Kasumi-1 (cell line): ENCODE measurements around the gene PAGR1.
"Not testable (repeated sequence)": the region's sequence is repeated elsewhere in the genome, so short reads cannot be mapped to it uniquely, and the experiment has no call there.

ENCODE experiments used
- DNase-seq, 2 experiments: peaks; one replicate each; lab custom pipeline; 2025; lab: John Stamatoyannopoulos, UW

Gene PAGR1

DNA sequence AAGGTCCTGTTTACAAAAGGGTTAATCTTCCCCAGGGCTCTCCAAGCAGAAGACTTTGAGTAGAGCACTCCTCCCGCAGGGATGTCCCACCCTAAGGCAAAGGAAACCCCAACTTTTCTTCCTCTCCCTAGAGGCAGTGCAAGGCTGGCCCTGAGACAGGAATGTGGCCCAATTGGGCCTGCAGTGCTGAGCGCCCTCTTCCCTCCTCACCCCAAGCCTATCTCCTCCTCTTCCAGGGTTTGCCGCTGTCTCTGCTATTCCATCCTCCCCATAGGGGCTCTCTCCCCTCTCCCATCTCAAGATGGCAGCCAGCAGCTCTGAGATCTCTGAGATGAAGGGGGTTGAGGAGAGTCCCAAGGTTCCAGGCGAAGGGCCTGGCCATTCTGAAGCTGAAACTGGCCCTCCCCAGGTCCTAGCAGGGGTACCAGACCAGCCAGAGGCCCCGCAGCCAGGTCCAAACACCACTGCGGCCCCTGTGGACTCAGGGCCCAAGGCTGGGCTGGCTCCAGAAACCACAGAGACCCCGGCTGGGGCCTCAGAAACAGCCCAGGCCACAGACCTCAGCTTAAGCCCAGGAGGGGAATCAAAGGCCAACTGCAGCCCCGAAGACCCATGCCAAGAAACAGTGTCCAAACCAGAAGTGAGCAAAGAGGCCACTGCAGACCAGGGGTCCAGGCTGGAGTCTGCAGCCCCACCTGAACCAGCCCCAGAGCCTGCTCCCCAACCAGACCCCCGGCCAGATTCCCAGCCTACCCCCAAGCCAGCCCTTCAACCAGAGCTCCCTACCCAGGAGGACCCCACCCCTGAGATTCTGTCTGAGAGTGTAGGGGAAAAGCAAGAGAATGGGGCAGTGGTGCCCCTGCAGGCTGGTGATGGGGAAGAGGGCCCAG lies 3.0 kb upstream of the PAGR1 start:
- no peak for DNase-seq

DNA sequence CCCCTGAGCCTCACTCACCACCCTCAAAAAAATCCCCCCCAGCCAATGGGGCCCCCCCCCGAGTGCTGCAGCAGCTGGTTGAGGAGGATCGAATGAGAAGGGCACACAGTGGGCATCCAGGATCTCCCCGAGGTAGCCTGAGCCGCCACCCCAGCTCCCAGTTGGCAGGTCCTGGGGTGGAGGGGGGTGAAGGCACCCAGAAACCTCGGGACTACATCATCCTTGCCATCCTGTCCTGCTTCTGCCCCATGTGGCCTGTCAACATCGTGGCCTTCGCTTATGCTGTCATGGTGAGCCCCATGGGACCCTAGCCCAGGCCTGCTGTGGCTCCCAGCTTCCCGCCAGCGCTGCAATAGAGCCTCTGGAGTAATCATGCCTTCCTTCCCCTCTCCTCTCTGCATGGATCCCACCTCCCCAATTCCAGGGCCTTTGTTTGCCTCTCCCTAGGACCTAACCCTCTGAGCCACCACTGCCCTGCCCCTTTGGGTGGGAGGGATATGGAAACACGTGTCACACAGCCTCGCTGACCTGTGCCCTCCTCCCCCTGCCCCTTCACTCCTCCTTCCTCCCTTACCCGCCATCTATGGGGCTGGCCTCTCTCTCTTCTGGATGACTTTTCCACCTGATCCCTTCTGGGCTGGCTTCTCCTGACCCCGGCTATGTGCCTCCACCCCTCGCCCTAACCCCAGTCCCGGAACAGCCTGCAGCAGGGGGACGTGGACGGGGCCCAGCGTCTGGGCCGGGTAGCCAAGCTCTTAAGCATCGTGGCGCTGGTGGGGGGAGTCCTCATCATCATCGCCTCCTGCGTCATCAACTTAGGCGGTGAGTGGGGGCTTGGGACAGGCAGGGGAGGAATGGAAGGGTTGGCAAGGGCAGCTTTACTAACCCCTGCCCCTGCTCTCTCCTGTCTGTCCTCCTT lies 2.0 kb upstream of the PAGR1 start:
- no peak for DNase-seq

DNA sequence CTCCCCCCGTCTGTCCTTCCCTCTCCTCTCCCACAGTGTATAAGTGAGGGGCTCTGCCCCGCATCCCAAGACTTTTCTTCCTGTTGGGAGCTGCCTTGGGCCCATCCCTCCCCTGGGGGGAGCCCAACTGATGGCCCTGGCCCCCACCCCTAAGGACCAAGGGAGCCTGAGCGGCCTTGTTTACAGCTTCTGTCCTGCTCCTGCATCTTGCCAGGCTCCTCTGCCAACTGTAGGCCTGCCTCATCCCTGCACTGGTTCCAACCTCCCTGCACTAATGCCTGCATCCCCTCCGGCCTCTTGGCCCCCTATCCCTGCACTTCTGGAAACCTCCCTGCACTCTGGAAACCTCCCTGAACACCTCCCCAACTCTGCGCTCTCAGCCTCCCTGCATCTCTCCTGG lies 1.4 kb upstream of the PAGR1 start:
- no peak for DNase-seq

DNA sequence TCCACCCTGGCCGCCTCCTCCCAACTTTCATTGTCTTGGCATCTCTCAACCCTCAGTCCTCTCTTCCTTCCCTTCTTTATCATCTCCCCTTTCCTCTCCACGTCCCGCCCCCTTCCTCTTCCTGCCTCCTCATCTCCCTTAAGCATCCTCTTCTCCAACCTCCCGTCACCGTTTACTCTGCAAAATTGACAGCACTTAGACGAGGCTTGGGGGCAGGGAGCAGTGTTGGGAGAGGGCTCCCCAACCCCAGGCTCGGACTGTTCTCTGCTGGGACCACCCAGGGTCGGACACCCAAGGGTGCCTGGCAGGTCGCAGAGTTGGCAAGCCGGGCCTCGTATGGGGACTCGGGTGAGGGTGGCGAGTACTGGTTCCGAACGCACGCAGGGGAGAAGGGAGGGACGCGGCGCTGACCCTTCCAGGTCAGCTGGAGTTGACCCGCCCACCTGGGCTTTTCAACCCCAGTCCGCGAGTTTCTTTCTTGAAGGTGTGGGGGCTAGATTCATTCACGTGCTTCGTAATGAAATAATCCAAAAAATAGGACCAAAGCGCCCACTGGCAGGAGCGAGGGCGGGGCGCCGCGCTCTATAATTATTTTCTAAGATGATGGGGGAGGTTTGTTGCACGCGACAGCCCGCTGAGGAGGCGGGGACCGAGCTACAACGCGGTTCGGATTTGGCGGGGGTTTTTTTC lies 775 bp upstream of the PAGR1 start:
- DNase-seq: no peak

DNA sequence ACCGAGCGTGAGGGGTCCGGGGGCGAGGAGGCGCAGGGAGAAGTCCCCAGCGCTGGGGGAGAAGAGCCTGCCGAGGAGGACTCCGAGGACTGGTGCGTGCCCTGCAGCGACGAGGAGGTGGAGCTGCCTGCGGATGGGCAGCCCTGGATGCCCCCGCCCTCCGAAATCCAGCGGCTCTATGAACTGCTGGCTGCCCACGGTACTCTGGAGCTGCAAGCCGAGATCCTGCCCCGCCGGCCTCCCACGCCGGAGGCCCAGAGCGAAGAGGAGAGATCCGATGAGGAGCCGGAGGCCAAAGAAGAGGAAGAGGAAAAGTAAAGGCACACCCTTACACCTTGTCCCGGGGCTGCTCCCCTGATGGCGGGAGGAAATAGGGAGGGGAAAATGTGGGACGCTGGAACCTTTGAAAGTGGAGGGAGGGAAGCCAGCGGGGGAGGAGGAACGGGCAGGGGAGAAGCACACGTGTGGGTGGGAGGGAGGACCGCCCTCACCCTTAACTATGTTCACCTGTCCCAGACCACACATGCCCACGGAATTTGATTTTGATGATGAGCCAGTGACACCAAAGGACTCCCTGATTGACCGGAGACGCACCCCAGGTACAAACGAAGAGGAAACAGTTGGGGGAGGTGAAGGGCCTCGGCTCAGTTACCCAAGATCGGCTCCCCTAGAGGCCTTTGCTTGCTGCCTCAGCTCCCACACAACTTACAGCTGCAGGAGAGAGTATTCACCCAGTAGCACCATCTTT lies 916 bp downstream of the PAGR1 start:
- DNase-seq: peak in 1 of 2 experiments; percentile 34

DNA sequence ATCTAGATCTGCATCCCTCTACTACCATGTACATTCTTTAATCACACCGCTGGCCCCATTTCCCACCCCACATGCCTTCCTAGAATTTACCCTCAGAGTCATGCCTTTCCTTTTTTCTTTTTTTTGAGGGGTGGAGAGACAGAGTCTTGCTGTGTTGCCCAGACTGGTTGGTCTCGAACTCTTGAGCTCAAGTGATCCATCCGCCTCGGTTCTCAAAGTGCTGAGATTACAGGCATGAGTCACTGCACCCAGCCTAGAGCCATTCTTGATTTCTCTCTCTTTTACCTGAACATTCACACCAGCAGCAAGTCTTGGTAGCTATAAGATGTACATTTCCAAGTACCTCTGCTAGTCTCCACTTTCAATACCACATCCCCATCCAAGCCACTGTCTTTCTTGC lies 2.1 kb downstream of the PAGR1 start:
- DNase-seq: no peak

DNA sequence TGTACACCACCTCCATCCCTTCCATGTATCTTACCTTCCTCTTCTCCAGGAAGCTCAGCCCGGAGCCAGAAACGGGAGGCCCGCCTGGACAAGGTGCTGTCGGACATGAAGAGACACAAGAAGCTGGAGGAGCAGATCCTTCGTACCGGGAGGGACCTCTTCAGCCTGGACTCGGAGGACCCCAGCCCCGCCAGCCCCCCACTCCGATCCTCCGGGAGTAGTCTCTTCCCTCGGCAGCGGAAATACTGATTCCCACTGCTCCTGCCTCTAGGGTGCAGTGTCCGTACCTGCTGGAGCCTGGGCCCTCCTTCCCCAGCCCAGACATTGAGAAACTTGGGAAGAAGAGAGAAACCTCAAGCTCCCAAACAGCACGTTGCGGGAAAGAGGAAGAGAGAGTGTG lies 3.6 kb downstream of the PAGR1 start:
- no peak for DNase-seq

DNA sequence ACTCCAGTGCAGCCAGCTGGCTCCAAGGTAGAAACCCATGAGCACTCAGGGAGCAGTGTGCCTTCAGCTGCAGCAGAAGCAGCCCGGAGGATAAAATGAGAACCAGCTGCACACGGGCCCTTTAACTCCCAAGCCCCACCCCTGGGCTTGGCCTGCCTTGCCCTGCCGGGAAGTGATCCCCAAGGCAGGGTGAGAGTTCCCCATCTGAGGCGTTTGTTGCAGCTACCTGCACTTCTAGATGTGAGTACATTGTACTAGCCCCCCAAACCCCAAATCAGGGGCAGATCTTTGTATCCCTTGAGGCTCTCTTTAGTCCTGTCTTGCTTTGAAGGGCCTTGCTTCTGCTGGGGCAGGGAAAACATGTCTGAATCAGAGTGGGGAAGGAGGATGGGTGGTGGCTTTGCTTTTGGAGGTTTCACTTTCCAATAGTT lies 4.3 kb downstream of the PAGR1 start, which contains the start of gene MVP:
TSS of gene MVP (plus strand) at position 192 of the 431 bp plus-strand sequence. CDS start 10,088 bp downstream, outside the sequence.
- DNase-seq: peak; percentile 42 to 64

DNA sequence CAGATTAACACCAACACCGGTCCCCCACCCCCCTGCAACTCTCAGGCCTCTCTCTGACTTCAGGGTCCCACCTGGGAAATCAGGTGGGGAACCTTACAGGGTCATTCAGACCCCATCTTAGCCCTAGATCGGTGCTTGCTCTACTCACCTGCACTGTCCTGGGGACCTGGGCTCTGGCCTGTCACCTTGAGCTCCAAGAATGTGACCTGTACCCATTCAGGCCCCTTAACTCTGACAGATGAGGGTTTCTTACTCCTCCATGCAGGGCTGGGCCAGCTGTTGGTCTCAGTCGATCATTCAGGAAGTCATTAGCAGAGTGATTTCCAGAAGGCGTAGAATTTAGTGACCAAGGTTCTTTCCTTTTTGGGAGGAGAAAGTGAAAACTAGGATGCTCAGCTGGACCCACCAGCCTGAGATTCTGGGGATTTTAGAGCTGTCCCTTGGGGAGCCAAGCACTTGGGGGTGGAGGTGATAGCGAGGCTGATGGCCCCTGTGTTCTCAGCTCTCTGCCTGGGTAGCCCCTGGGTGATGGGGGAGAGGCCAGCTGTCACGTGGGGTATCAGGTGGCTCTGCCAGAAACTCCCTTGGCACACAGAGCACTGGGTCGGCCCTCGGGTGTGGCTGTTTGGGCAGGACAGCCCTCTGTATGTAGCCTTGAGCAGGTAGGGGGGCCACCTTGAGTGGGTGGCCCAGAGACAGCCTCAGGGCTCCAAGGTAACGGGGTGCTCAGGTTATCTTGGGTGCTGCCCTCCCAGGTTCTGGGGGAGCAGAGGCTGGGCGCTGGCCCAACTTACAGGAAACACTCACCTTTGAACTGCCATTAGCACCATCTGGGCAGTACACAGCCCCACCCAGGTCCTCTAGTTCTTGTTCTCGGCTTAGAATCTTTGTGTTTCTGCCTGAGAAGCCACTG lies 5.0 kb downstream of the PAGR1 start:
- DNase-seq: no peak

DNA sequence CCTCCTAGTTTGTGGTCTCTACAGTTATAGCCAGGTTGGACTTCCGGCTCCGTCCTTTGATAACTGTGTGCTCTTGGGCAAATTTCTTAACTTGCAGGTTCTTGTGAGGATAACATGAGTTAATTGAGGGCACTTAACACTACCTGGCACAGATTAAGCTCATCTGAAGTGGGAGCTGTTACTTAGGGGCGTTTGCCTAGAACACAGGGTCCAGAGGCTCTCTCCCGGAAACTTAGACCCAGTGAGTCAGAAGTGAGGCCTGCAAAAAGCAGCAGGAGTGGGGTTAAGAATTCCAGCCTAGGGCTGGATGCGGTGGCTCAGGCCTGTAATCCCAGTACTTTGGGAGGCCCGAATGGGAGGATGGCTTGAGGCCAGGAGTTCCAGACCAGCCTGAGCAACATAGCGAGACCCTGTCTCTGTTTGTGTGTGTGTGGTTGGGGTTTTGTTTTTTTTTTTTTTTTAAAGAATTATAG lies 5.7 kb downstream of the PAGR1 start:
- DNase-seq: no peak

DNA sequence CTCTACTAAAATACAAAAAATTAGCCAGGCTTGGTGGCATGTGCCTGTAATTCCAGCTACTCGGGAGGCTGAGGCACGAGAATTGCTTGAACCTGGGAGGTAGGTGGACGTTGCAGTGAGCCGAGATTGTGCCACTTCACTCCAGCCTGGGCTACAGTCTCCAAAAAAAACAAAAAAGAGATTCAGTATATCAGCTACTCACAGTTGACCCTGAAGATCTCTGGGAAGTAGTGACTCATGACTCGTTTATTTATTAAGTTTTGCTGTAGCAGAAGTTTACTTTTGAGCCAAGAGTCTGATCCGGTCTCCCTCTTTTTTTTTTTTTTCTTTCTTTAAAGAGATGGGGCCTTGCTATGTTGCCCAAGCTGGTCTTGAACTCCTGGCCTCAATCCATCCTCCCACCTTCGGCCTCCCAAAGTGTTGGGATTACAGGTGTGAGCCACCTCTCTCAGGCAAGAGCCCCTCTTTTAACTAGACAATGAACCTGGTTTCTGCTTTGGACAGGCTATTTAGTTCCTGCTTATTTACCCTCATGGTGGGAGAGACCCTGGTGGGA lies 8.7 kb downstream of the PAGR1 start:
- DNase-seq: no peak

DNA sequence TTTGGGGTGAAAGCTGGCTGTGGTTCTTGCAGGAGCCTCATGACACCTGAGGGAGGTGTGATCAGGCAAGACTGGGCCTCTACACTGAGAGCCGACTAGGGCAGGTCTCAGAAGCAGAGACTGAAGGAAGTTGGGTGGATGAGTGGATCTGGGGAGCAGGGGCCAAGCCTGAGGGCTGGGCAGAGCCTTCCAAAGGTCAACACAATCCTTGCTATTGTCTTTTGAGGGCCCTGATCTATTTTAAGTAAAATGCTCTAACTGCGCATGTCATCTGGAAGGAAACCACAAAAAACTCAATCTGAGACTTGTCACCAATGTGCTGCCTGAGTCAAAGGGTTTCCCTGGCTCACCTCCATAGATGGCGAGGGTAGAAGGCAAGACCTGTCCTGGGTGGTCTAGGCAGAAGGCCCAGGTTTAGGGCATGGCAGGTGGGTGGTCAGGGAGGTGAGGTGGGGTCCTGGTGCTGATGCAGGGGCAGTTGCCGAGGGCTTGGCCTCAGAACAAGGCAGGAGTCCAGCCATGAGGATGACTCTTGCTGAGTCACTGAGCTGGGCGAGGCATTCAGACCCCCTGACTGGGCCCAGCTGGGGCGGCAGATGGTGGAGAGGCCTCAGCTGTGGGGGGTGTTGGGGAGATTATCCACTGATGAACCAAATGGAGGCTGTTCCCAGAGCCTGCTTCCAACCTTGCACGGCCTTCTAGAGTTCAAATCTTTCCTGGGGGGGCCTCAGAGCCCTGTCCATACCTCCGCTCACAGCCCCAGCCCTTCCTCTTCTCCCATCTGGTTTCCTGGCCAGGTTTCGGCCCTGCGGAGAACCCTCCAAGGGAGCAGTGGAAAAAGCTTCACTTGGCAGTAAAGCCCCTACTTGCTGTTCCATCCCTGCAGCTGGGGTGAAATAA lies 9.4 kb downstream of the PAGR1 start:
- DNase-seq: no peak

DNA sequence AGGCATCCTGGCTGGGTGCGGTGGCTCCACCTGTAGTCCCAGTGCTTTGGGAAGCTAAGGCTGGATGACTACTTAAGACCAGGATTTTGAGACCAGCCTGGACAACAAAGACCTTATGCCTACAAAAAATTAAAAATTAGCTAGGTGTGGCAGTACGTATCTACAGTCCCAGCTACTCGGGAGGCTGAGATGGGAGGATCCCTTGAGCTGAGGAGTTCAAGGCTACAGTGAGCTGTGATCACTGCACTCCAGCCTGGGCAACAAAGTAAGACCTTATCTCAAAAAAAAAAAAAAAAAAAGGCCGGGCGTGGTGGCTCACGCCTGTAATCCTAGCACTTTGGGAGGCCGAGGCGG lies 10.4 kb downstream of the PAGR1 start:
- DNase-seq: no peak

DNA sequence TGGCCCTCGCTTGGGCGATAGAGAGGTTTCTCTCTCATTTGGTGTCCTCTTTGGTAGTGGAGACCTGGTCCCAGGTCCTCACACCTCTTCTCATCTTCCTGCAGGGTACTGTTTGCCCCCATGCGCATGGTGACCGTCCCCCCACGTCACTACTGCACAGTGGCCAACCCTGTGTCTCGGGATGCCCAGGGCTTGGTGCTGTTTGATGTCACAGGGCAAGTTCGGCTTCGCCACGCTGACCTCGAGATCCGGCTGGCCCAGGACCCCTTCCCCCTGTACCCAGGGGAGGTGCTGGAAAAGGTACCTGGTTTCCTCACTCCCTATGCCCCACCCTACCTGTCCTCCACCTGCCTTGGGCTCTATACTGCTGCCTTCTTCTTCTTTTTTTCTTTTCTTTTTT lies 14.8 kb downstream of the PAGR1 start:
- no peak for DNase-seq

DNA sequence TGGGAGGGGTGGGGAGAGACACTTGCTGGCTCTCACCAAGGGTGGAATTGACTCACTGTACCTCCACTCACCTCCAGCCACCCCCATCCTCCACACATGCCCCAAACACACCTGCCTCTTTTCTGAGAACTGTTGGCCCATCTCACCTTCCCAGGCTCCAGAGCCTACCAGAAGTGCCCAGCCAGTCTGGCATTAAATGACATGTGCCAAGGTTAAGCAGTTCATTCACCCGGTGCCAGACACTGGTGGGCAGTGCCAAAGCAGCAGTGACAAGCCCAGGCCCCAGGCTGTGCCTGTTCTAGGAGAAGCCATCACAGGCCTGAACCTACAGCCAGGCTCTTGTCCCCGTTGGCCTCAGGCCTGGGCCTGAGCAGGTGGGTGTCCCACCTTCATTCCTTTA lies 15.5 kb downstream of the PAGR1 start:
- DNase-seq: no peak

DNA sequence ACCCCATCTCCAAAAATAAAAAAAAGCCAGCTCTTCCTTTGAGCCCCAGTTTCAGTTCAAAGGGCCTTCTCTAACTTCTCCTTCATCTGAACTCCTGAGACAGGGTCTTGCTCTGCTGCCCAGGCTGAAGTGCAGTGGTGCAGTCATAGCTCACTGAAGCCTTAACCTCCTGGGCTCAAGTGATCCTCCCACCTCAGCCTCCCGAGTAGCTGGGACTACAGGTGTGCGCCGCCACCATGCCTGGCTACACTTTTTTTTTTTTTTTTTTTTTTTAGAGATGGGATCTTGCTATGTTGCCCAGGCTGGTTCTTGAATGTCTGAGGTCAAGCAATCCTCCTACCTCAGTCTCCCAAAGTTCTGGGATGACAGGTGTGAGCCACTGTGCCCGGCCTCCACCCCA lies 17.3 kb downstream of the PAGR1 start:
- not testable (repeated sequence) for DNase-seq

DNA sequence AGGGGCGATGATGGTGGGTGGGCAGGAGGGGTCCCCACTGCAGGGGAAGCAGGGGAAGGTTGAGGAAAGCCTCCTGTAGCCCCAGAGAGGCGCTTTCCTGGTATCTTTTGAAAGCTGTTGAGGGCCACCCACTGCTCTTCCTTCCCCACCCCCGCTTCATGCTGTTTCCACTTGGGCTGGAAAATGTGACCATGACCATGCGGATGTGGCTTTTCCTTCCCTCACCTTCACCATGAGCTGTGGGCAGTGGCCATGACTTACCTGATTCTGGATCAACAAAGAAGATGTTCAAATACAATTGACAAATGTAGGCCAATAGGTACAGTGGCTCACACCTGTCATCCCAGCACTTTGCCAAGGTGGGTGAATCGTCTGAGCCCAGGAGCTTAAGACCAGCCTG lies 18.1 kb downstream of the PAGR1 start:
- no peak for DNase-seq

DNA sequence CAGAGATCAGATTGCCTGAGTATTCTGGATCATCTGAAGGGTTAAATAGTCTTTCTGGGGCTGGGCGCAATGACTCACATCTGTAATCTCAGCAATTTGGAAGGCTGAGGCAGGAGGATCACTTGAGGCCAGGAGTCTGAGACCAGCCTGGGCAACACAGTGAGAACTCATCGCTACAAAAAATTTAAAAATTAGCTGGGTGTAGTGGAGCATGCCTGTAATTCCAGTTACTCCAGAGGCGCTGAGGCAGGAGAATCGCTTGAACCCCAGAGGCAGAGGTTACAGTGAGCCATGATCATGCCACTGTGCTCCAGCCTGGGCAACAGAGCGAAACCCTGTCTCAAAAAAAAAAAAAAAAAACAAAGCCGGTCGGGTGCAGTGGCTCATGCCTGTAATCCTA lies 20.0 kb downstream of the PAGR1 start:
- DNase-seq: no peak

DNA sequence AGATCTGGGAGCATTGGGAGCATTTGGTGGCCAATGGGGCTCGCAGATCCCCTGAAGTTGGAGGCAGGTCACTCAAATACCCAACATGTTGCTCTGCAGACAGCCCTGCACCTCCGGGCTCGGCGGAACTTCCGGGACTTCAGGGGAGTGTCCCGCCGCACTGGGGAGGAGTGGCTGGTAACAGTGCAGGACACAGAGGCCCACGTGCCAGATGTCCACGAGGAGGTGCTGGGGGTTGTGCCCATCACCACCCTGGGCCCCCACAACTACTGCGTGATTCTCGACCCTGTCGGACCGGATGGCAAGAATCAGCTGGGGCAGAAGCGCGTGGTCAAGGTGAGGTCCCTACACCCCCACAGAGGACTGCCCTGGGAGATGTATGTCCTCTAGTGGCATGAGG lies 20.7 kb downstream of the PAGR1 start:
- no peak for DNase-seq
